Osteoblast (primary cell): ENCODE measurements around the gene TEX38. TPM values are rescaled to one million over a fixed set of nuclear protein-coding genes. Genes with fewer than 3 reads are reported as not detected.

Experiments used
- DNase-seq: peaks from one replicate; pipeline ENCODE4 v3.0.0; 2011; ENCODE audit warnings: low spot score, mixed read lengths; ENCODE audit not compliant: insufficient read length; ENCODE audit errors: missing footprints
- H2AFZ ChIP-seq: 2 replicates; pipeline ENCODE4 v1.6.0; 2011; ENCODE audit warnings: mild to moderate bottlenecking, low read length
- H3K27ac ChIP-seq: 2 replicates; pipeline ENCODE4 v1.5.1; 2011; ENCODE audit warnings: mild to moderate bottlenecking, low read depth, low read length, moderate library complexity
- H3K27me3 ChIP-seq: 2 replicates; pipeline ENCODE4 v1.6.0; 2012; ENCODE audit warnings: mild to moderate bottlenecking, control low read depth, inconsistent platforms, low read length, moderate library complexity; ENCODE audit not compliant: insufficient read depth
- H3K36me3 ChIP-seq: 2 replicates; pipeline ENCODE4 v1.5.1; 2011; ENCODE audit warnings: mild to moderate bottlenecking, low read length, control low read depth, moderate library complexity; ENCODE audit not compliant: insufficient read depth
- H3K4me1 ChIP-seq: 2 replicates; pipeline ENCODE4 v1.5.1; 2011; ENCODE audit warnings: mild to moderate bottlenecking, low read length, control low read depth, moderate library complexity; ENCODE audit not compliant: insufficient read depth
- H3K4me2 ChIP-seq: 2 replicates; pipeline ENCODE4 v1.6.0; 2011; ENCODE audit warnings: mild to moderate bottlenecking, low read length; ENCODE audit not compliant: insufficient read depth
- H3K4me3 ChIP-seq: fragments of 200-600 bp; sonication (generic); 3 replicates; pipeline ENCODE4 v1.5.1; 2012; ENCODE audit warnings: mild to moderate bottlenecking, low read length, inconsistent platforms; ENCODE audit not compliant: insufficient read depth
- H3K79me2 ChIP-seq: 2 replicates; pipeline ENCODE4 v1.6.0; 2012; ENCODE audit warnings: mild to moderate bottlenecking, low read length, control low read depth, inconsistent platforms; ENCODE audit not compliant: insufficient read depth
- H3K9me3 ChIP-seq: 2 replicates; pipeline ENCODE4 v1.5.1; 2011; ENCODE audit warnings: low read depth, low read length, control low read depth
- H4K20me1 ChIP-seq: 2 replicates; pipeline ENCODE4 v1.6.0; 2012; ENCODE audit warnings: mild to moderate bottlenecking, low read length, control low read depth; ENCODE audit not compliant: insufficient read depth
- CTCF ChIP-seq: IDR thresholded peaks from 2 replicates; pipeline ENCODE4 v1.5.1; 2011; ENCODE audit warnings: mild to moderate bottlenecking, low read depth, low read length, moderate library complexity; ENCODE audit errors: extremely low read depth
- total RNA-seq: library from RNA; depleted of rRNA; stranded (reverse); fragments of >200 nt; gene quantifications from 2 replicates; pipeline ENCODE4 v1.2.3, GENCODE V29; 2012

Gene TEX38
- total RNA-seq, 1 donor: not detected

- H2AFZ ChIP-seq: no peak overlapping the region
- peaks cover 42% of the 10 kb centered on the region for H3K36me3 ChIP-seq
- TF ChIP-seq CTCF: no peak
- H4K20me1 ChIP-seq: peaks cover 12% of the 10 kb centered on the region
- DNase-seq: no peak
- no peaks in the 10 kb centered on the region for H3K4me1 ChIP-seq
- H3K27me3 ChIP-seq: no peaks in the 10 kb centered on the region
- H3K4me2 ChIP-seq: no peak overlapping the region
- no peak overlapping the region for H3K27ac ChIP-seq
- no peak overlapping the region for H3K4me3 ChIP-seq
- H3K79me2 ChIP-seq: peaks cover 14% of the 10 kb centered on the region
- no peaks in the 10 kb centered on the region for H3K9me3 ChIP-seq
Observed at GRCh38 chr1:46703927-46704641, 32.4 kb downstream of the TEX38 start.

- no peaks in the 10 kb centered on the region for H3K27me3 ChIP-seq
- no peak for TF ChIP-seq CTCF
- peaks cover 47% of the 10 kb centered on the region for H3K36me3 ChIP-seq
Observed at GRCh38 chr1:46705408-46705807, 33.8 kb downstream of the TEX38 start.

GRCh38 chr1:46708121-46708520 is 36.5 kb downstream of the TEX38 start:
- H3K9me3 ChIP-seq: no peaks in the 10 kb centered on the region
- H3K27me3 ChIP-seq: no peaks in the 10 kb centered on the region
- no peak overlapping the region for H3K27ac ChIP-seq
- H4K20me1 ChIP-seq: peaks cover 4% of the 10 kb centered on the region
- no peak for TF ChIP-seq CTCF
- H3K4me1 ChIP-seq: no peaks in the 10 kb centered on the region
- H3K79me2 ChIP-seq: peaks cover 16% of the 10 kb centered on the region
- peaks cover 54% of the 10 kb centered on the region for H3K36me3 ChIP-seq
- H3K4me2 ChIP-seq: no peak overlapping the region
- no peak for DNase-seq
- no peak overlapping the region for H2AFZ ChIP-seq
- H3K4me3 ChIP-seq: no peak overlapping the region

More at GRCh38 chr1:46705408-46705807, 33.8 kb downstream of the TEX38 start:
- Histone ChIP-seq H3K9me3 (no peaks in the 10 kb centered on the region), H3K4me3 (no peak overlapping the region), H4K20me1 (peaks cover 5% of the 10 kb centered on the region), H3K4me1 (no peaks in the 10 kb centered on the region), H2AFZ (no peak overlapping the region), H3K4me2 (no peak overlapping the region), H3K79me2 (peaks cover 9% of the 10 kb centered on the region), H3K27ac (no peak overlapping the region)
- DNase-seq: no peak

DNA sequence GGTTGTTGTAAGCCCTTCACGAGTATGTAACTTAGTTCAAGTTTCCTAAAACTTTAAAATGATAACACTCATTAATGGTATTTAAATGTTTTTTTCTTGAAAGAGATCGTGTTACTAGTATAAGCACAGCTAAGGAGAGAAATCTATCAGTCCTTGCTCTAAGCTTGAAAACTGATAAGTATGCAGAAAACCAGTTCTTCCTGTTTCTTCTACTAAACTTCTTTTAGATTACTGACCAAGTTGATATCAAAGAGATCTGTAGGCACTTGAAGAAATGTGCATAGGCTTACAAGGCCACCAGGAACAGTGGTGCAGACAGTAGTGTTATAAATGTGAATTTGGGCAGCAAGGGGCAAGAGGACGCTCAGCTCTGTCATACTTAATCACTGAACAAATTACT is 43.3 kb downstream of the TEX38 start:
- Histone ChIP-seq H3K27me3 (no peaks in the 10 kb centered on the region), H3K27ac (no peak overlapping the region), H3K36me3 (peaks cover 20% of the 10 kb centered on the region), H4K20me1 (peaks cover 18% of the 10 kb centered on the region), H3K4me3 (no peak overlapping the region), H3K4me2 (no peak overlapping the region), H3K79me2 (peaks cover 47% of the 10 kb centered on the region), H3K4me1 (peaks cover 14% of the 10 kb centered on the region), H2AFZ (no peak overlapping the region), H3K9me3 (no peaks in the 10 kb centered on the region)
- peak; percentile 21 for DNase-seq
- no peak for TF ChIP-seq CTCF
